ENCODE results near the gene BCAP31.

The BCAP31 gene

GRCh38 chrX:153724252-153725038 is at the start of gene BCAP31, which contains the start of gene ABCD1:
TSS of gene BCAP31 (minus strand) at chrX:153724387. CDS start at chrX:153723244, 1,143 bp downstream.
TSS of gene ABCD1 (plus strand) at chrX:153724856. CDS start at chrX:153725267, 411 bp downstream.
- DNase-seq = peak; percentile 85

GRCh38 chrX:153773218-153773611 is 49.0 kb upstream of the BCAP31 start:
- DNase-seq = no peak

- no peak for DNase-seq
Observed at GRCh38 chrX:153772316-153773217, 48.4 kb upstream of the BCAP31 start.

GRCh38 chrX:153771415-153772315 is 47.5 kb upstream of the BCAP31 start:
- DNase-seq = no peak

GRCh38 chrX:153770601-153771414 is 46.6 kb upstream of the BCAP31 start:
- DNase-seq = no peak

GRCh38 chrX:153769865-153770600 is 45.8 kb upstream of the BCAP31 start:
- DNase-seq = no peak

GRCh38 chrX:153769158-153769864 is 45.1 kb upstream of the BCAP31 start:
- no peak for DNase-seq

- DNase-seq = no peak
Observed at GRCh38 chrX:153768311-153769157, 44.3 kb upstream of the BCAP31 start.

- no peak for DNase-seq
Observed at GRCh38 chrX:153767674-153768055, 43.5 kb upstream of the BCAP31 start.

GRCh38 chrX:153766871-153767673 is 42.9 kb upstream of the BCAP31 start:
- no peak for DNase-seq

- DNase-seq = peak; percentile 77
Observed at GRCh38 chrX:153766098-153766817, 42.1 kb upstream of the BCAP31 start.

- DNase-seq = peak; percentile 73
Observed at GRCh38 chrX:153765138-153766079, 41.2 kb upstream of the BCAP31 start.

GRCh38 chrX:153764786-153765137 is 40.6 kb upstream of the BCAP31 start:
- DNase-seq = no peak

GRCh38 chrX:153763989-153764755 is 40.0 kb upstream of the BCAP31 start, which contains the start of gene PLXNB3:
TSS of gene PLXNB3 (plus strand) at chrX:153764249. CDS start at chrX:153765536, 1,287 bp downstream.
- DNase-seq = peak; percentile 78

- no peak for DNase-seq
Observed at GRCh38 chrX:153763298-153763932, 39.2 kb upstream of the BCAP31 start.
